Measurements from ENCODE around the gene MBD3.

GRCh38 chr19:1580957-1581356, 11.7 kb downstream of the MBD3 start:
- no peak for TF ChIP-seq CTCF (optimal IDR thresholded peaks at IDR 0.05 in 1 of 3, IDR thresholded peaks at IDR 0.05 in 1 of 3, conservative IDR thresholded peaks at IDR 0.05 in 1 of 3; ENCODE audit: extremely low read depth in 1 of 3, insufficient read depth in 2 of 3, low read length in 3 of 3)
- no peak for TF ChIP-seq EZH2 (IDR thresholded peaks at IDR 0.05; ENCODE audit: low read length)
